A673 (cell line): Measurements from ENCODE around the gene CAPN7. TPM values are rescaled to one million over a fixed set of nuclear protein-coding genes. Genes with fewer than 3 reads are reported as not detected.

ENCODE experiments used
- BruUV-seq: library from RNA; stranded (reverse); fragments of 400-500 nt; replicated peaks from 2 replicates; lab custom pipeline; 2021; lab: Mats Ljungman, UMichigan
- CTCF ChIA-PET: fragments of 300-600 bp; sonication (Branson Sonifier 250); formaldehyde crosslinking; loops from one replicate; lab custom pipeline; 2022; ENCODE audit warnings: antibody characterized with exemption; lab: Charles Lee
- POLR2A ChIA-PET: fragments of 300-600 bp; sonication (Branson Sonifier 250); formaldehyde crosslinking; loops from one replicate; lab custom pipeline; 2022; ENCODE audit warnings: antibody characterized with exemption; ENCODE audit not compliant: low non-redundant PET; lab: Charles Lee
- DNase-seq: peaks from one replicate; pipeline ENCODE4 v3.0.0-alpha.2; 2015; ENCODE audit warnings: low spot score
- H3K27ac ChIP-seq: fragments of 200-600 bp; sonication (generic); 2 replicates; pipeline ENCODE4 v1.5.1; 2016; ENCODE audit warnings: mixed run types, low read depth, mild to moderate bottlenecking, mixed read lengths, antibody characterized with exemption, low read length; ENCODE audit not compliant: poor library complexity, severe bottlenecking
- H3K27me3 ChIP-seq: fragments of 200-600 bp; sonication (generic); replicated peaks from 2 replicates; pipeline ENCODE4 v1.6.1; 2017; ENCODE audit warnings: mixed run types, low read depth, mild to moderate bottlenecking, mixed read lengths, antibody characterized with exemption, low read length; ENCODE audit not compliant: insufficient read depth, poor library complexity
- H3K36me3 ChIP-seq: fragments of 200-600 bp; sonication (generic); 2 replicates; pipeline ENCODE4 v1.6.1; 2016; ENCODE audit warnings: mixed run types, mild to moderate bottlenecking, mixed read lengths, antibody characterized with exemption, low read length; ENCODE audit not compliant: insufficient read depth, poor library complexity, severe bottlenecking
- H3K4me1 ChIP-seq: fragments of 200-600 bp; sonication (generic); 2 replicates; pipeline ENCODE4 v1.6.1; 2017; ENCODE audit warnings: mixed run types, mild to moderate bottlenecking, mixed read lengths, antibody characterized with exemption, low read length; ENCODE audit not compliant: insufficient read depth, poor library complexity, severe bottlenecking
- H3K4me3 ChIP-seq: fragments of 200-600 bp; sonication (generic); 2 replicates; pipeline ENCODE4 v1.5.1; 2016; ENCODE audit warnings: low read depth, mixed run types, mild to moderate bottlenecking, mixed read lengths, low read length; ENCODE audit not compliant: poor library complexity, severe bottlenecking
- H3K9me3 ChIP-seq: fragments of 200-600 bp; sonication (generic); 2 replicates; pipeline ENCODE4 v1.6.1; 2016; ENCODE audit warnings: mixed run types, low read depth, mild to moderate bottlenecking, mixed read lengths, antibody characterized with exemption, low read length; ENCODE audit not compliant: poor library complexity, severe bottlenecking
- EZH2 ChIP-seq: fragments of 200-600 bp; sonication (generic); IDR thresholded peaks from 2 replicates; pipeline ENCODE4 v1.6.1; 2017; ENCODE audit warnings: borderline replicate concordance, low read depth, mild to moderate bottlenecking, mixed read lengths, antibody characterized with exemption, low read length; ENCODE audit not compliant: poor library complexity, severe bottlenecking
- intact Hi-C: fragments of 100-400 bp; cut with micrococcal nuclease; formaldehyde crosslinking; loops from one replicate; pipeline ENCODE4 v1.10.0; 2022; ENCODE audit not compliant: unreplicated experiment
- total RNA-seq: library from RNA; stranded (reverse); gene quantifications from 2 replicates; pipeline ENCODE4 v1.2.3, GENCODE V29; 2021
- TF ChIP-seq, protein P1 (sequence below): fragments of 300-800, 200-600 bp; sonication (generic); conservative IDR thresholded peaks from 2 replicates; pipeline ENCODE4 v1.5.1; 2017; ENCODE audit warnings: low read depth, mild to moderate bottlenecking, antibody characterized with exemption, low read length, moderate library complexity, mixed read lengths

Gene CAPN7
- total RNA-seq, 1 experiment from 2014 or later = 38.6 TPM

DNA sequence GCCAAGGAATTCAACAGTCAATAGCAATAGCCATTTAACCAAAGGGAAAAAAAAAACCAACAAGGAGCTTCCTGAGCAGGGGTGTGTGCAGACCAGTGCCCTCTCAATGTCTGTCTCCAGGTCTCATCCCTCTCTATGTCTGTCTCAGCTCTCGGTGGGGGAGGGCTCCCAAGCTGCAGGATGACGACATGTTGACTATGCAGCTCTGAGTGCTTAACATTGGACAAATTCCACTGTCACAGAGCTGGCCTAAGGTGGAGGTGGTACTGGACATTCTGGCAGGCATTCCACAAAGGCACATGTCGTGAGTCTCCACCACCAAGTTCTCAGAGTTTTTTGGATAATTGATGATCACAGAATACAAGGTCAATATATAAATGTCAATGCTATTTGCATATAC is 2.0 kb upstream of the CAPN7 start:
- ChIA-PET POLR2A (no interaction called here), CTCF (no interaction called here)
- H3K27me3 ChIP-seq = no peaks in the 10 kb centered on the region
- no peak for DNase-seq
- H3K27ac ChIP-seq = no peak overlapping the region
- TF ChIP-seq, protein P1, sequence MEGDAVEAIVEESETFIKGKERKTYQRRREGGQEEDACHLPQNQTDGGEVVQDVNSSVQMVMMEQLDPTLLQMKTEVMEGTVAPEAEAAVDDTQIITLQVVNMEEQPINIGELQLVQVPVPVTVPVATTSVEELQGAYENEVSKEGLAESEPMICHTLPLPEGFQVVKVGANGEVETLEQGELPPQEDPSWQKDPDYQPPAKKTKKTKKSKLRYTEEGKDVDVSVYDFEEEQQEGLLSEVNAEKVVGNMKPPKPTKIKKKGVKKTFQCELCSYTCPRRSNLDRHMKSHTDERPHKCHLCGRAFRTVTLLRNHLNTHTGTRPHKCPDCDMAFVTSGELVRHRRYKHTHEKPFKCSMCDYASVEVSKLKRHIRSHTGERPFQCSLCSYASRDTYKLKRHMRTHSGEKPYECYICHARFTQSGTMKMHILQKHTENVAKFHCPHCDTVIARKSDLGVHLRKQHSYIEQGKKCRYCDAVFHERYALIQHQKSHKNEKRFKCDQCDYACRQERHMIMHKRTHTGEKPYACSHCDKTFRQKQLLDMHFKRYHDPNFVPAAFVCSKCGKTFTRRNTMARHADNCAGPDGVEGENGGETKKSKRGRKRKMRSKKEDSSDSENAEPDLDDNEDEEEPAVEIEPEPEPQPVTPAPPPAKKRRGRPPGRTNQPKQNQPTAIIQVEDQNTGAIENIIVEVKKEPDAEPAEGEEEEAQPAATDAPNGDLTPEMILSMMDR = no peak
- TF ChIP-seq EZH2 = no peak
- intact Hi-C loops = loop anchor here (5.0 to 10.0 kb wide), 3 partner anchors 59 to 968 kb away; partner anchors contain the start of gene GALNT15
- no peaks in the 10 kb centered on the region for H3K36me3 ChIP-seq
- BruUV-seq = no TSS peak
- no peaks in the 10 kb centered on the region for H3K9me3 ChIP-seq
- H3K4me1 ChIP-seq = peaks cover 8% of the 10 kb centered on the region
- H3K4me3 ChIP-seq = no peak overlapping the region

- Histone ChIP-seq H3K4me1 (peaks cover 8% of the 10 kb centered on the region), H3K27me3 (no peaks in the 10 kb centered on the region), H3K27ac (peak overlapping the region; percentile 95), H3K9me3 (no peaks in the 10 kb centered on the region), H3K4me3 (peak overlapping the region; percentile 97), H3K36me3 (peaks cover 8% of the 10 kb centered on the region)
- no peak for DNase-seq
- BruUV-seq = TSS peak; percentile 75
- POLR2A ChIA-PET = interaction anchor here (0.6 kb wide), 1 partner anchor 9 kb away, joined by 4 read pairs; no protein-coding TSS in a partner anchor
- intact Hi-C loops = loop anchor here (5.0 to 10.0 kb wide), 2 partner anchors 61 to 602 kb away; no protein-coding TSS in a partner anchor
- CTCF ChIA-PET = interaction anchor here (0.6 to 1.3 kb wide), 3 partner anchors 16 to 200 kb away, joined by 3 to 4 read pairs (median 3); no protein-coding TSS in a partner anchor
- TF ChIP-seq EZH2 = no peak
- TF ChIP-seq, protein P1 = no peak
Measured at GRCh38 chr3:15205482-15205933, 538 bp upstream of the CAPN7 start.

GRCh38 chr3:15206662-15207576 is 873 bp downstream of the CAPN7 start:
- CTCF ChIA-PET = interaction anchor here (1.0 kb wide), 1 partner anchor 198 kb away, joined by 3 read pairs; no protein-coding TSS in a partner anchor
- POLR2A ChIA-PET = interaction anchor here (0.6 kb wide), 1 partner anchor 46 kb away, joined by 7 read pairs; no protein-coding TSS in a partner anchor
- Histone ChIP-seq H3K27ac (peak overlapping the region; percentile 95), H3K4me3 (peak overlapping the region; percentile 97), H3K9me3 (no peaks in the 10 kb centered on the region), H3K36me3 (peaks cover 10% of the 10 kb centered on the region), H3K4me1 (peaks cover 8% of the 10 kb centered on the region), H3K27me3 (no peaks in the 10 kb centered on the region)
- TF ChIP-seq EZH2 = no peak
- TF ChIP-seq, protein P1 = no peak
- BruUV-seq = TSS peak; percentile 35
- intact Hi-C loops = loop anchor here (5.0 to 10.0 kb wide), 2 partner anchors 62 to 600 kb away; no protein-coding TSS in a partner anchor
- peak; percentile 35 for DNase-seq
